Measurements from ENCODE around the gene TENM3.

TENM3 gene

GRCh38 chr4:182504463-182504862 lies 261.3 kb downstream of the TENM3 start:
- no peak overlapping the region for H3K4me3 ChIP-seq (ENCODE audit: low read depth, low read length)
- TF ChIP-seq CTCF (IDR thresholded peaks at IDR 0.05; ENCODE audit: low read depth, low read length): no peak

GRCh38 chr4:182507805-182508204 lies 264.6 kb downstream of the TENM3 start:
- H3K4me3 ChIP-seq (ENCODE audit: low read depth, low read length): no peak overlapping the region
- TF ChIP-seq CTCF (IDR thresholded peaks at IDR 0.05; ENCODE audit: low read depth, low read length): no peak

GRCh38 chr4:182510836-182511235 lies 267.6 kb downstream of the TENM3 start:
- no peak for TF ChIP-seq CTCF (IDR thresholded peaks at IDR 0.05; ENCODE audit: low read depth, low read length)
- no peak overlapping the region for H3K4me3 ChIP-seq (ENCODE audit: low read depth, low read length)

GRCh38 chr4:182513587-182514291 lies 270.5 kb downstream of the TENM3 start:
- H3K4me3 ChIP-seq (ENCODE audit: low read depth, low read length): no peak overlapping the region
- TF ChIP-seq CTCF (IDR thresholded peaks at IDR 0.05; ENCODE audit: low read depth, low read length): no peak

- no peak for TF ChIP-seq CTCF (IDR thresholded peaks at IDR 0.05; ENCODE audit: low read depth, low read length)
- no peak overlapping the region for H3K4me3 ChIP-seq (ENCODE audit: low read depth, low read length)
Observed at GRCh38 chr4:182518421-182518820, 275.2 kb downstream of the TENM3 start.

GRCh38 chr4:182519528-182519927 lies 276.3 kb downstream of the TENM3 start:
- H3K4me3 ChIP-seq (ENCODE audit: low read depth, low read length): no peak overlapping the region
- no peak for TF ChIP-seq CTCF (IDR thresholded peaks at IDR 0.05; ENCODE audit: low read depth, low read length)

GRCh38 chr4:182521011-182521410 lies 277.8 kb downstream of the TENM3 start:
- no peak overlapping the region for H3K4me3 ChIP-seq (ENCODE audit: low read depth, low read length)
- no peak for TF ChIP-seq CTCF (IDR thresholded peaks at IDR 0.05; ENCODE audit: low read depth, low read length)
